Measurements from ENCODE around the gene EEFSEC. TPM values are rescaled to one million over a fixed set of nuclear protein-coding genes. Genes with fewer than 3 reads are reported as not detected.

The EEFSEC gene
- total RNA-seq, 4 donors from 2014 or later, result 11.5 to 18.7 (median 14.9) TPM

DNA sequence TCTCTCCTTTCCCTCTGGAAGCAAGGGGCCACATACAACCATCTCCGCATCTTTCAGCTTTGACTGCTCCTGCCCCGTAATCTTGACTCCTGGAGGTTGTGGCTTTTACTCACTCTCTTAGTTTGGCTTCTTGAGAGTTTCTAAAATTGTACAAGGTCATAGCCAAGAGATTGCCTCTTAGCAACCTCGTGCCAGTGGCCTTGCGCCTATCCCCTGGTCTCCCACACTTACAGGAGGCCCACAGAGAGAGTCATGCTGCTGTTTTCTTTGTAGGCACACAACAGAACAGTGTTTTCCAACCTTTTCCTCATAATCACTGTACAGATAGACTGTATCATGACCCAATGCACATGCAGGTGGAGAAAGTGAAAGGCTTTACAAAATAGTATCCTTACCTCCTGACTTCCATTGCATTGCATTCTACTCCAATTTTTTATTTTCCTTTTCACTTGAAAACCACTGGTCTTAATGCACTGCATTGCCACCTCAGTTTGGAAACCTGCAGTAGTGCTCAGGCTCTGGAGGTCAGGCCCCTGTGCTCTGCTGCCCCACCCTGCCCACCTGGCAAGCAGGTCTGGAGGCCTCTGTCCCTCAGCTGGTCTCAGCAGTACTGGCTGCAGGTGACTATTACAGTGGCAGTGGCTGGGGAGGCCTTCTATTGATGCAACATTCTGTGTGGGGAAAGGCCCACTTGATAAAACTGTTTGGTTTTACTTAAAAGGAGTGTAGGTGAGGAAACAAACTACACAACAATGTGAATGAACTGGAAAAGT is 157.2 kb downstream of the EEFSEC start:
- Histone ChIP-seq H3K27me3 (no peaks in the 10 kb centered on the region), H3K36me3 (peaks cover 0 to 6% (median 0%) of the 10 kb centered on the region in 3 donors), H3K4me3 (no peak overlapping the region), H3K4me1 (no peaks in the 10 kb centered on the region), H3K9me3 (no peaks in the 10 kb centered on the region), H3K27ac (no peak overlapping the region)
- DNase-seq, result no peak
- WGBS, 2 donors, result 65 to 94% methylated on average over 2 to 4 of the region's 4 CpGs
- TF ChIP-seq, protein P1, sequence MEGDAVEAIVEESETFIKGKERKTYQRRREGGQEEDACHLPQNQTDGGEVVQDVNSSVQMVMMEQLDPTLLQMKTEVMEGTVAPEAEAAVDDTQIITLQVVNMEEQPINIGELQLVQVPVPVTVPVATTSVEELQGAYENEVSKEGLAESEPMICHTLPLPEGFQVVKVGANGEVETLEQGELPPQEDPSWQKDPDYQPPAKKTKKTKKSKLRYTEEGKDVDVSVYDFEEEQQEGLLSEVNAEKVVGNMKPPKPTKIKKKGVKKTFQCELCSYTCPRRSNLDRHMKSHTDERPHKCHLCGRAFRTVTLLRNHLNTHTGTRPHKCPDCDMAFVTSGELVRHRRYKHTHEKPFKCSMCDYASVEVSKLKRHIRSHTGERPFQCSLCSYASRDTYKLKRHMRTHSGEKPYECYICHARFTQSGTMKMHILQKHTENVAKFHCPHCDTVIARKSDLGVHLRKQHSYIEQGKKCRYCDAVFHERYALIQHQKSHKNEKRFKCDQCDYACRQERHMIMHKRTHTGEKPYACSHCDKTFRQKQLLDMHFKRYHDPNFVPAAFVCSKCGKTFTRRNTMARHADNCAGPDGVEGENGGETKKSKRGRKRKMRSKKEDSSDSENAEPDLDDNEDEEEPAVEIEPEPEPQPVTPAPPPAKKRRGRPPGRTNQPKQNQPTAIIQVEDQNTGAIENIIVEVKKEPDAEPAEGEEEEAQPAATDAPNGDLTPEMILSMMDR (IDR thresholded peaks at IDR 0.05), result no peak
- TF ChIP-seq POLR2A (IDR thresholded peaks at IDR 0.05), result no peak
- intact Hi-C loops (cut with DNase I), result no loop called here

DNA sequence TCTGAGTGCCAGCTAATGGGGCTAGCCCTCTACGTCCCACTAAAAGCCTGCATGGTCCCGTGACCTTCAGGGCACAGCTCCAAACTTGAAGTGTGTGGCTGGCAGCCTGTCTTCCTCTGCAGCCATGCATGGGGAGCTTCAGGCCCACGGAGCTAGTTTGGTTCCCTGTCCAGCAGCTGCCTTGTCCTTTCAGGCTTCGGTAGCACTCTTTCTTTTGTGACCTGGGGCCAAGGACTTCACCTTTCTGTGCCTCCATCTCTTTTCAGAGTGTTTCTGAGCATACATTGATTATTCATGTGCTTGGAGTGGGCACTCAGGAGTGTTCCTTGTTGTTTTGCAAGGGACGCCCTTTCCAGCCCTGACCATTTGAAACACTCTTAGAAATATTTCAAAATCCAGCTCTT is 158.2 kb downstream of the EEFSEC start:
- no peak overlapping the region for H3K4me3 ChIP-seq
- DNase-seq, result no peak
- no peaks in the 10 kb centered on the region for H3K9me3 ChIP-seq
- 79 to 82% methylated on average over 5 of the region's 5 CpGs for WGBS, 2 donors
- TF ChIP-seq, protein P1 (IDR thresholded peaks at IDR 0.05), result no peak
- TF ChIP-seq POLR2A (IDR thresholded peaks at IDR 0.05), result no peak
- H3K27ac ChIP-seq, result no peak overlapping the region
- peaks cover 0 to 6% (median 0%) of the 10 kb centered on the region in 3 donors for H3K36me3 ChIP-seq
- intact Hi-C loops (cut with DNase I), result no loop called here
- H3K4me1 ChIP-seq, result no peaks in the 10 kb centered on the region
- H3K27me3 ChIP-seq, result no peaks in the 10 kb centered on the region

DNA sequence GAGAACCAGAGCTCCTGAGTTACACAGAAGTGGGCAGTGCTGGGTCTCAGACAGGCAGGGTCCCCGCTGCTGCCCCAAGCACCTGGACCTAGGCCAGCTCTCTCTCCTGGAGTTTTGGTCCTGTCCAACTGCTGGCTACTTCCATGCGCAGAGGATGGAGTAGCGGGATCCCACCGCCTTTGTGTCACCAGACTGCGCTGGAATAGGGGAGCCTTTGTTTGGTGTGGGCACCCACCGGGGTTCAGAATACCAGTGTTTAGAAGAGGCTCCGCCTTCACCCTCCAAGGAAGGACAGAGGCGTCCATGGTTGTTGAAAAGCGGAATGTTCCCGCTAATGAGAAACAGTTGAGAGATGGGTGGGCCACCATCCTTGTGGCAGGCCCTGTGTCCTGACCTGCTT is 159.0 kb downstream of the EEFSEC start:
- Histone ChIP-seq H3K27me3 (no peaks in the 10 kb centered on the region), H3K4me1 (no peaks in the 10 kb centered on the region), H3K4me3 (no peak overlapping the region), H3K36me3 (peaks cover 0 to 6% (median 0%) of the 10 kb centered on the region in 3 donors), H3K9me3 (no peaks in the 10 kb centered on the region), H3K27ac (no peak overlapping the region)
- 100% methylated on average over 1 to 2 of the region's 10 CpGs for WGBS, 2 donors
- TF ChIP-seq, protein P1 (IDR thresholded peaks at IDR 0.05), result no peak
- no peak for TF ChIP-seq POLR2A (IDR thresholded peaks at IDR 0.05)
- no peak for DNase-seq
- intact Hi-C loops (cut with DNase I), result no loop called here

DNA sequence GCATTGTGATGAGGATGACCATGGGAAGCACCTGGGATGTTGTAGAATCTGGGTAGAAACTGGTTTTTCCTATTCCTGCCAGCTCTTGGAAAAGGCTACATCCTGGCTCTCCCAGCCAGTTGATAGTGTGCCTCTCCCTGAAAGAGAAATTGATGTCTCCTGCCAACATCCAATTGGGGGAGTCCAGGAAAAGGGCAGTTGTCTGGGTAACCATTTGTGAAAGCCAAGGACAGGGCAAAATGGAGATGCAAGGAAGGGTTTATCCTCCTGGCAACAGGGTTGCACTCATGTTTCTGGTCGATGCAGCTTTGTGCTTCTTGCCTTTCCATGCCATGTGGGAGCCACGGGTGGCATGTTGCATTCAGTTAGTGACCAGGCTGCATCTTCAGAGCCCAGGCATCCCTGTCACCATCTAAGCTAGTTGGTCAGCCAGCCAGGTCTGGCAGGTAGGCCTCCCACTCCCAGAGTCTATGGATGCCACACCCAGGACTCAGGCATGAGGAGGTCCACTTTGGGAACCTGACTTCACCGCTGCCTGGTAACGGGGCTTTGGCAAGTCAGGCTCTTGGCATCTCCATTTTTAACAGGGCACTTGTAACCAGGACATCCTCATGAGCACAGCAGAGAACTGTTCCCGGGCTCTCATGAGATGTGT is 159.9 kb downstream of the EEFSEC start:
- intact Hi-C loops (cut with DNase I), result no loop called here
- WGBS, 2 donors, result 91 to 100% methylated on average over 1 to 4 of the region's 5 CpGs
- peaks cover 0 to 6% (median 0%) of the 10 kb centered on the region in 3 donors for H3K36me3 ChIP-seq
- H3K4me1 ChIP-seq, result no peaks in the 10 kb centered on the region
- no peaks in the 10 kb centered on the region for H3K27me3 ChIP-seq
- H3K27ac ChIP-seq, result no peak overlapping the region
- TF ChIP-seq, protein P1 (IDR thresholded peaks at IDR 0.05), result no peak
- TF ChIP-seq POLR2A (IDR thresholded peaks at IDR 0.05), result no peak
- no peak for DNase-seq
- no peak overlapping the region for H3K4me3 ChIP-seq
- H3K9me3 ChIP-seq, result no peaks in the 10 kb centered on the region

DNA sequence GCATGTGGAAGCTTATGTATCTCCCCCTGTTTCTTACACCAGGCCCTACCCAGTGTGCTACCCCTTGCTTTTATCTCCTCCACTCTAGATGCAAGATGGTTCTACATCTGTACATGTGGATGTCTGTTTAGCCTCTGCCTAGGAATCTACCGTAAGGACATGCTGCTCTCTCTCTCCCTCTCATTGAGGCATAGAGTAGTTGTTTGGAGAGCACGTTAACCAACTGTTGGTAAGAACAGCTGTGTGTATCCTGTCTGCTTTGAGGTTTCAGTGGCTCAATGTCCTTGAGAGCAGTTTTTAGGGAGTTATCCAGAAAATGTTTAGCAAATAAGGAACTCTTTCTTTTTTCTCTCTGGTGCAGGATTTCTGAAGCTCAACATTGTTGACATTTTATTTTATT is 160.7 kb downstream of the EEFSEC start:
- DNase-seq, result no peak
- TF ChIP-seq POLR2A (IDR thresholded peaks at IDR 0.05), result no peak
- TF ChIP-seq, protein P1 (IDR thresholded peaks at IDR 0.05), result no peak
- Histone ChIP-seq H3K4me3 (no peak overlapping the region), H3K27me3 (no peaks in the 10 kb centered on the region), H3K27ac (no peak overlapping the region), H3K36me3 (peaks cover 0 to 13% (median 0%) of the 10 kb centered on the region in 3 donors), H3K4me1 (no peaks in the 10 kb centered on the region), H3K9me3 (no peaks in the 10 kb centered on the region)
- intact Hi-C loops (cut with DNase I), result no loop called here
- WGBS, 2 donors, result 64 to 90% methylated on average over 2 of the region's 2 CpGs

Measured in esophagus squamous epithelium (tissue), 5 donors.